Fibroblast of lung (primary cell): ENCODE data around the gene NCR2. TPM values are rescaled to one million over a fixed set of nuclear protein-coding genes. Genes with fewer than 3 reads are reported as not detected.

Experiments
- DNase-seq, 2 donors: peaks; one replicate each; pipeline versions ENCODE4 v3.0.0 to v3.0.0-alpha.2; 2010; ENCODE audit warnings: low read depth in 2 of 2
- H2AFZ ChIP-seq: 2 replicates; pipeline ENCODE4 v1.5.1; 2012; ENCODE audit warnings: low read length, control low read depth, inconsistent platforms
- H3K27ac ChIP-seq: 2 replicates; pipeline ENCODE4 v1.5.1; 2011; ENCODE audit warnings: low read length, control low read depth; ENCODE audit not compliant: insufficient read depth
- H3K27me3 ChIP-seq: 2 replicates; pipeline ENCODE4 v1.5.1; 2011; ENCODE audit warnings: mild to moderate bottlenecking, low read length; ENCODE audit not compliant: control insufficient read depth, insufficient read depth
- H3K36me3 ChIP-seq: 2 replicates; pipeline ENCODE4 v1.5.1; 2011; ENCODE audit warnings: low read length; ENCODE audit not compliant: control insufficient read depth, insufficient read depth
- H3K4me1 ChIP-seq: 2 replicates; pipeline ENCODE4 v1.5.1; 2011; ENCODE audit warnings: low read length; ENCODE audit not compliant: control insufficient read depth, insufficient read depth; ENCODE audit errors: extremely low read depth
- H3K4me2 ChIP-seq: 2 replicates; pipeline ENCODE4 v1.5.1; 2011; ENCODE audit warnings: low read length, control low read depth; ENCODE audit not compliant: insufficient read depth; ENCODE audit errors: extremely low read depth
- H3K4me3 ChIP-seq, 4 experiments: fragments of 200-600 bp in 1 of 4; sonication (generic) in 1 of 4; replicated peaks in 1 of 4; 2 replicates each; pipeline ENCODE4 v1.5.1; 2011 to 2016; ENCODE audit warnings: low read length in 4 of 4, low read depth in 3 of 4, mild to moderate bottlenecking in 3 of 4, control low read depth in 2 of 4, inconsistent platforms in 1 of 4, mixed read lengths in 1 of 4; ENCODE audit not compliant: insufficient read depth in 1 of 4; ENCODE audit errors: control extremely low read depth in 1 of 4
- H3K79me2 ChIP-seq: 2 replicates; pipeline ENCODE4 v1.5.1; 2012; ENCODE audit warnings: mild to moderate bottlenecking, low read length, inconsistent platforms; ENCODE audit not compliant: control insufficient read depth, insufficient read depth
- H3K9ac ChIP-seq: 2 replicates; pipeline ENCODE4 v1.5.1; 2011; ENCODE audit warnings: mild to moderate bottlenecking, low read length, control low read depth; ENCODE audit not compliant: insufficient read depth
- H3K9me3 ChIP-seq: 2 replicates; pipeline ENCODE4 v1.5.1; 2012; ENCODE audit warnings: low read depth, low read length; ENCODE audit not compliant: control insufficient read depth, insufficient read depth
- H4K20me1 ChIP-seq: 2 replicates; pipeline ENCODE4 v1.5.1; 2011; ENCODE audit warnings: low read length; ENCODE audit not compliant: control insufficient read depth, insufficient read depth; ENCODE audit errors: extremely low read depth
- EZH2 ChIP-seq: IDR thresholded peaks from 2 replicates; pipeline ENCODE4 v1.5.1; 2012; ENCODE audit warnings: low read length, control low read depth, mild to moderate bottlenecking; ENCODE audit errors: missing control alignments
- polyA plus RNA-seq, 2 donors: library from polyadenylated mRNA; depleted of rRNA in 1 of 2; stranded (reverse) in 1 of 2; unstranded in 1 of 2; fragments of >200 nt; gene quantifications; 2 replicates each; pipeline ENCODE4 v1.2.1, GENCODE V29; 2011 to 2012; ENCODE audit warnings: missing spikeins in 1 of 2
- total RNA-seq: library from RNA; depleted of rRNA; stranded (reverse); fragments of >200 nt; gene quantifications from 2 replicates; pipeline ENCODE4 v1.2.1, GENCODE V29; 2014
- TF ChIP-seq, protein P1 (sequence below), 2 donors: IDR thresholded peaks in 1 of 2; conservative IDR thresholded peaks in 1 of 2; 1 replicate in 1 of 2; 2 replicates in 1 of 2; pipeline ENCODE4 v1.5.1; 2011 to 2012; ENCODE audit warnings: low read length in 2 of 2, control low read depth in 1 of 2, inconsistent platforms in 1 of 2, low read depth in 1 of 2, mild to moderate bottlenecking in 1 of 2

The NCR2 gene
- total and polyA plus RNA-seq, 2 donors (not counting 1 experiment from before 2014, with no cell fraction given): not detected

DNA sequence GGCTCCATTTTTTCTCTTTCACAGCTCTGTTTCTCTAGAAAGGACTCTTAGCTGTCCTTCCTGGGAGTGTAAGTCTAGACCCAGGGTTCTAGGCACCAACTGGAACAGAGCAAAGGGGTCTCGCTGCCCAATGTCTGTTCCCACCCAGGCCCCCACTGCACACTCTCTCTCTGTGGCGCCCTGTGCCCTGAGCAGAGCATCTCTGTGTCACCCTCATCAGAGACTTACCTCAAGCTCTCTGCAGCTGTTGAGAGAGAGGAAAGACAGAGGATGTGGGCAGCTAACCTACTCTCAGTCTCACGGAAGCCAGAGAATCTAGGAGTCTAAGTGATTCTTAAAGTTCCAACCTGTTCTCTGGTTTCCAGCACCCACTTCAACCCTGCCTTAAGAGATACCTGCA is 9.5 kb downstream of the NCR2 start:
- TF ChIP-seq, protein P1, sequence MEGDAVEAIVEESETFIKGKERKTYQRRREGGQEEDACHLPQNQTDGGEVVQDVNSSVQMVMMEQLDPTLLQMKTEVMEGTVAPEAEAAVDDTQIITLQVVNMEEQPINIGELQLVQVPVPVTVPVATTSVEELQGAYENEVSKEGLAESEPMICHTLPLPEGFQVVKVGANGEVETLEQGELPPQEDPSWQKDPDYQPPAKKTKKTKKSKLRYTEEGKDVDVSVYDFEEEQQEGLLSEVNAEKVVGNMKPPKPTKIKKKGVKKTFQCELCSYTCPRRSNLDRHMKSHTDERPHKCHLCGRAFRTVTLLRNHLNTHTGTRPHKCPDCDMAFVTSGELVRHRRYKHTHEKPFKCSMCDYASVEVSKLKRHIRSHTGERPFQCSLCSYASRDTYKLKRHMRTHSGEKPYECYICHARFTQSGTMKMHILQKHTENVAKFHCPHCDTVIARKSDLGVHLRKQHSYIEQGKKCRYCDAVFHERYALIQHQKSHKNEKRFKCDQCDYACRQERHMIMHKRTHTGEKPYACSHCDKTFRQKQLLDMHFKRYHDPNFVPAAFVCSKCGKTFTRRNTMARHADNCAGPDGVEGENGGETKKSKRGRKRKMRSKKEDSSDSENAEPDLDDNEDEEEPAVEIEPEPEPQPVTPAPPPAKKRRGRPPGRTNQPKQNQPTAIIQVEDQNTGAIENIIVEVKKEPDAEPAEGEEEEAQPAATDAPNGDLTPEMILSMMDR (conservative IDR thresholded peaks at IDR 0.05 in 1 of 2, IDR thresholded peaks at IDR 0.05 in 1 of 2; ENCODE audit: low read depth in 1 of 2, low read length in 2 of 2): no peak
- no peak for TF ChIP-seq EZH2

DNA sequence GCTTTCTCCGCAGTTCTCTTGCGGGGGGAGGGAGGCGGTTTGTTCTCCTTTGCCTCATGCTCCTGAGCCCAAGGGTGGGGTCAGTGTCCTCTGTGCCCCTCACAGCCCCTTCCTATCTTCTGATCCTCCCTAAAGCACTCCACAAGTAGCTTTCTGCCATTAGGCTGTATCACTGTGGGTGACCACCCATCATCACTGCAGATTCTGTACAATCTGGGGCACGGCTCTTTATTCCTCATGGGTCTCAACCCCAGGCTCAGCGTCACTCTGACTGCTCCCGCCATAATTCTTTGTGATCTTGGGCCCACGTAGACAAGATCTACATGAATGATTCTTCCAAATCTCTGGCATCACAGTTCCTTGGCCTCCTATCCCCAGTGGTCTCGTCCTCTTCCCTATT is 10.5 kb downstream of the NCR2 start:
- Histone ChIP-seq H3K79me2 (no peaks in the 10 kb centered on the region), H3K36me3 (no peaks in the 10 kb centered on the region), H4K20me1 (no peaks in the 10 kb centered on the region), H3K4me3 (no peak overlapping the region), H3K27me3 (no peaks in the 10 kb centered on the region), H2AFZ (no peak overlapping the region), H3K9me3 (no peaks in the 10 kb centered on the region), H3K4me2 (no peak overlapping the region), H3K27ac (no peak overlapping the region), H3K9ac (no peak overlapping the region), H3K4me1 (no peaks in the 10 kb centered on the region)
- no peak for TF ChIP-seq EZH2
- TF ChIP-seq, protein P1 (conservative IDR thresholded peaks at IDR 0.05 in 1 of 2, IDR thresholded peaks at IDR 0.05 in 1 of 2; ENCODE audit: low read depth in 1 of 2, low read length in 2 of 2): no peak
- DNase-seq: no peak

More for the DNA sequence above, 9.5 kb downstream of the NCR2 start:
- Histone ChIP-seq H3K4me1 (no peaks in the 10 kb centered on the region), H3K36me3 (no peaks in the 10 kb centered on the region), H3K27me3 (no peaks in the 10 kb centered on the region), H3K9ac (no peak overlapping the region), H3K27ac (no peak overlapping the region), H3K4me2 (no peak overlapping the region), H4K20me1 (no peaks in the 10 kb centered on the region), H2AFZ (no peak overlapping the region), H3K9me3 (no peaks in the 10 kb centered on the region), H3K4me3 (no peak overlapping the region), H3K79me2 (no peaks in the 10 kb centered on the region)
- no peak for DNase-seq

GRCh38 chr6:41346441-41346840 is 11.0 kb downstream of the NCR2 start:
- Histone ChIP-seq H3K79me2 (no peaks in the 10 kb centered on the region), H3K27me3 (no peaks in the 10 kb centered on the region)

More at GRCh38 chr6:41346441-41346840, 11.0 kb downstream of the NCR2 start:
- Histone ChIP-seq H3K4me2 (no peak overlapping the region), H2AFZ (no peak overlapping the region), H4K20me1 (no peaks in the 10 kb centered on the region), H3K27ac (no peak overlapping the region), H3K9me3 (no peaks in the 10 kb centered on the region), H3K36me3 (no peaks in the 10 kb centered on the region), H3K4me1 (no peaks in the 10 kb centered on the region), H3K9ac (no peak overlapping the region), H3K4me3 (no peak overlapping the region)
- no peak for DNase-seq
- TF ChIP-seq, protein P1 (conservative IDR thresholded peaks at IDR 0.05 in 1 of 2, IDR thresholded peaks at IDR 0.05 in 1 of 2; ENCODE audit: low read depth in 1 of 2, low read length in 2 of 2): no peak
- TF ChIP-seq EZH2: no peak
